GM21423 (cell line): Measurements from ENCODE around the gene CFAP126.
A peak's percentile ranks its signal among the peaks of the same experiment; 100 is the strongest.
"Not testable (repeated sequence)": the region's sequence is repeated elsewhere in the genome, so short reads cannot be mapped to it uniquely, and the experiment has no call there.

Source experiments
- ATAC-seq: cut with Tn5 transposase; IDR thresholded peaks from one replicate; pipeline ENCODE4 v1.9.1; 2021; ENCODE audit warnings: mild to moderate bottlenecking, moderate library complexity; ENCODE audit not compliant: unreplicated experiment

The CFAP126 gene

DNA sequence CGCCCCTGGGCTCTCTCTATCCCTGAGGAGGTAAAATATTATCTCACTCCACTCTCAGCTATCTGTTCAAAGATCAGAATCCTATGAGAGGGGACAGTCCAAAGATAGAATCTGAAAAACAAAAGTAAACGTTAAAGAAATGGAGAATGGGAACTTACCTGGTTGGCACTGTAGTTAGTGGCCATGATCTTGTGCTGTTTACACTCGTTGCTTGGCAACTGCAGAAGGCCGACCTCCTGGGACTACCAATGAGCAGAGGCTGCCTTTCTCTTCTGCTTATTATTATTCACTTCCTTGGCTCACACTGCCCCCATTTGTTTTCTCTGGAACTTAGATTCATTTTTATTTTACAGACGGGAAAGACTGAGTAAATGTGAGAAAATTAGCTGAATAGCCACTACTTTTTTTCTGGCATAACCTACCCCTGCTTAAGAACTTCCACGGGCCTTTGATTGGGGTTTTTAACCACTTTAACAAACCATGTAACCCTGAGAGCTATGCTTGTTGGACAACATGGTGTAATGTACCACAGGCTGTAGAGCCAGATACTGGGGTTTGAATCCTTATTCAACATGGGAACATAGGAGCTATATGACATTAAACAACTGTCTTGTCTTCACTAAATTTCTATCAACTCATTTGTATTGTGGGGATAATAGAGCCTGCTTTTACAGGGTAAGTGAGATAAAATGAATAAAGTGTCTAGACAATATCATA lies at the start of gene CFAP126:
Gene CFAP126 (minus strand): TSS at position 193 of the 717 bp plus-strand sequence. CDS start 8 bp downstream, at position 185.
- peak; percentile 94 for ATAC-seq

DNA sequence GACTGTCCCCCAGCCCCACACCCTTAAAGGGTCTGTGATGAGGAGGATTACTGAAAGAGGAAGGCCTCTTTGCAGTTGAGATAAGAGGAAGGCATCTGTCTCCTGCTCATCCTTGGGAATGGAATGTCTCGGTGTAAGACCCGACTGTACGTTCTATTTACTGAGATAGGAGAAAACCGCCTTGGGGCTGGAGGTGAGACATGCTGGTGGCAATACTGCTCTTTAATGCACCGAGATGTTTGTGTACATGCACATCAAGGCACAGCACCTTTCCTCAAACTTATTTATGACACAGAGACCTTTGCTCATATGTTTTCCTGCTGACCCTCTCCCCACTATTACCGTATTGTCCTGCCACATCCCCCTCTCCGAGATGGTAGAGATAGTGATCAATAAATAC lies 45.4 kb upstream of the CFAP126 start:
- not testable (repeated sequence) for ATAC-seq

GRCh38 chr1:161410636-161410970 lies 42.9 kb upstream of the CFAP126 start:
- ATAC-seq = not testable (repeated sequence)

DNA sequence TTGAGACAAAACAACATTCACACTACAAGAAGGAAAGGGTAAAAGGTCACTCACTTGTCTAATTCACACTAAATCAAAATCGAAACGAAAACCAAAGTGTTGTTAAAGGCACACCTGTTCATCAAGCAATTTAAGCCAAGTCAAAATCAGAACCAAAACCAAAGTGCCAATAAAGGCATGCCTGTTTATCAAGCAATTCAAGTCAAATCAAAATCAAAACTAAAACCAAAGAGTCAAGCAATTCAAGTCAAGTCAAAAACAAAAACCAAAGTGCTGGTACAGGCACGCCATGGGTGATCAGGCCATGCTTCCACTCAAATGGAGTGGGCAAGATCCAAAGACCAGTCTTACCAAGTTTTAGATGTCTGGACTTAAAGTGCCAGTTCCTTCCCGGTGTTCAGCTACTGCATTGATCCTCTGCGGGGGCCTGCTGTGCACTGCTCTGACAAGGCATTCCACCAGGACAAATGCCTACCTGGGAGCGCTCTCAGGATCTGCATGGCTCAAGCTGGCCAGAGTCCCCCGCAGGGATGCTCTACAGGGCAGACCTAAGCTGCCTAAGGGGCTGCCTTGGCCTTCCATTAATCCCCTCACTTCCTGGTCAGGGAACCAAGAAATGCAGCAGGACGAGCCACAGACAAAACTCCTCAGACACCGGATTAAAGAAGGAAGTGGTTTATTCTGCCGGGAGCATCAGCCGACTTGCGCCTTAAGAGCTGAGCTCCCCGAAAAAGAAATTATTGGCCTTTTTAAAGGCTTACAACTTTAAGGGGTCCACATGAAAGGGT lies 42.4 kb upstream of the CFAP126 start:
- not testable (repeated sequence) for ATAC-seq

- no peak for ATAC-seq
Measured at GRCh38 chr1:161408429-161409052, 40.9 kb upstream of the CFAP126 start.

DNA sequence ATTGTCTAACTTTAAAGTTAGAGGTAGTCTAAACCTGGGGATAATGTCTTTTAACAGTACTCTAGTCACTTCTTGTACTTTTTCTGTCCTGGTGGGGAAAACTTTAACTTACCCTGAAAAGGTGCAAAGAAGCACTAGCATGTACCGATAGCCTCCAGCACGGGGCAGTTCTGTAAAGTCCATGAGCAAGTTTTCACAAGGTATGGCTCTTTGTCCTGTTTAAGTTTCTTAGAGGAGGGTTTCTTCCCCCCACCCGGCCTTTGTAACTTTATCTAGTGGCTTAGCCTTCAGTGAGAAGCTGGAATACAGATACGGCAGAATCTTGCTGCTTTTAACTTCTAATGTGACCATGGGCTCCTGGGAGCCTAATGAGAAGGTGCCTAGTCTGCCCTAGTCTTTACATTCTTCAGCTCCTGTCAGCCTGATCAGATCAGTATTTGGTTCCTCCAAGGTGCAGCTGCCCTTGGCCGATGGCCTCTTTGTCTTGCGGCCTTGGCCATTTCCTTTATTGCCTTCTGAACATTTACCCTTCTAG lies 39.8 kb upstream of the CFAP126 start:
- no peak for ATAC-seq

- not testable (repeated sequence) for ATAC-seq
Measured at GRCh38 chr1:161406551-161406950, 38.9 kb upstream of the CFAP126 start.

- no peak for ATAC-seq
Measured at GRCh38 chr1:161404051-161404597, 36.4 kb upstream of the CFAP126 start.

- ATAC-seq = no peak
Measured at GRCh38 chr1:161402446-161402845, 34.8 kb upstream of the CFAP126 start.

DNA sequence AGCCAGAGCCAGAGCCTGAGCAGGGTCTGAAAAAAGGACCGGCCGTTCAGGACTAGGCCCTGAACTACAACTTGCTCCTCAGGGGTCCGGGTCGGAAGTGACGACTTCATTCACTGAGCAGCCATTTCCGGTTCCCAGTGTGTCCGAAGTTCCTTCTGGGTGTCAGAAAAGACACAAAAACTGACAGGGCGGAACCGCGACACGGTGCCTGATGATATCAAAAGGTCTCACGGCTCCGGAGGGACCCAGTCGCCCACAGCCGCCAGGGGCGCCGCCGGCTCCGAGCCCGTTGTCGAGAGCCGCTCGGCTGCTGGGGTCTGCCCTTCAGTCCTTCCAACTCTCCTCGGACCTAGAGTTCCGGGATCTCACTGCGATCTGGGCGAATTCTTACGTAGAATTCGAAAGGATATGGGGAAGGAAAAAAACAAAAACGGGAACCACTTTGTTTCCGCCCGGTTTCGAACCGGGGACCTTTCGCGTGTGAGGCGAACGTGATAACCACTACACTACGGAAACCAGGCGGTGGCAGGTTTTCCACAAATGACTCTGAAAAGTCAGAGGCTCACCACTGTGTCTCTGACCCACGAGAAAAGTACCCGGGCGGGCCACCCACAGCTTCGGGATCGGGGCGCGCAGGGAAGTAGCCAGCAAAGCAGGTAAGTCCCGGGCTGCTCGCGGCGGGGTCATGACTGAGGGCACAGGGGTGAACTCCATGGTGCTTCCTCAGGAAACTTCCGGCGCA lies 31.8 kb upstream of the CFAP126 start:
- peak; percentile 74 for ATAC-seq

- no peak for ATAC-seq
Measured at GRCh38 chr1:161398900-161399256, 31.2 kb upstream of the CFAP126 start.

DNA sequence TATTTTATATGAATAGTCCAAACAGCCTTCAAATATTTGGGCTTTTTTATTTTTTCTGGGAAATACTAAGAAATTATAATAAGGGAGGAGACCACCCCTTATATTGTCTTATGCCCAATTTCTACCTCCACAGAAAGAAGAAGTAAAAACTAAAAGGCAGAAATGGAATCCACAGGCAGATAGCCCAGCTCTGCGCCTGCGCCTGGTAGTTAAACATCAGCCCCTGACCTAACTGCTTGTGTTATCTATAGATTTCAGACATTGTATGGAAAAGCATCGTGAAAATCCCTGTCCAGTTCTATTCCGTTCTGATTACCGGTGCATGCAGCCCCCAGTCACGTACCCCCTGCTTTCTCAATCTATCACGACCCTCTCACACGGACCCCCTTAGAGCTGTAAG lies 29.4 kb upstream of the CFAP126 start:
- ATAC-seq = not testable (repeated sequence)

- no peak for ATAC-seq
Measured at GRCh38 chr1:161393151-161393550, 25.5 kb upstream of the CFAP126 start.

GRCh38 chr1:161391611-161392010 lies 23.9 kb upstream of the CFAP126 start:
- ATAC-seq = no peak

DNA sequence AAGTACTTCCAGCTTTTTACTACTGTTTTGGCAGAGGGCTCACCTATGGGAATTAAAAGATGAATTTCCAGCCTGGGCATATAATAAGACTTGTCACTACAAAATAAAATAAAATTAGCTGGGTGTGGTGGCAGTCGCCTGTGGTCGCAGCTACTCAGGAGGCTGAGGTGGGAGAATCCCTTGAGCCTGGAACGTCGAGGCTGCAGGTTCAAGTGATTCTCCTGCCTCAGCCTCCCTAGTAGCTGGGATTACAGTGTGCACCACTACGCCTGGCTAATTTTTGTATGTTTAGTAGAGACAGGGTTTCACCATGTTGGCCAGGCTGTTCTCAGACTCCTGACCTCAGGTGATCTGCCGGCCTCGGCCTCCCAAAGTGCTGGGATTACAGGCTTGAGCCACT lies 23.5 kb upstream of the CFAP126 start:
- not testable (repeated sequence) for ATAC-seq

DNA sequence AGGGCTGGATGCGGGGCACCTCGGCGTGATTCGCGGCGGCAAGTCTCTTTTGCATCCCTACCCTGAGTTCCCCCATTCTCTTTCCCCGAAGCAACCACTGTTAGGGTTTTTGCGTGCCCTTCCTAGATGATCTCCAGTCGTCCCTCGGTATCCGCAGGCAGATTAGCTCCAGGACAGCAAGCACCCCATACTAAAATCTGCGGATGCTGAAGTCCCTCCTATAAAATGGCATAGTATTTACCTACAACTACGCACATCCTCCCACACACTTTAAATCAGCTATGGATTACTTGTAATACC lies 22.8 kb upstream of the CFAP126 start:
- peak; percentile 4 for ATAC-seq

- peak; percentile 77 for ATAC-seq
Measured at GRCh38 chr1:161389691-161390558, 22.2 kb upstream of the CFAP126 start.

- not testable (repeated sequence) for ATAC-seq
Measured at GRCh38 chr1:161389158-161389557, 21.5 kb upstream of the CFAP126 start.

DNA sequence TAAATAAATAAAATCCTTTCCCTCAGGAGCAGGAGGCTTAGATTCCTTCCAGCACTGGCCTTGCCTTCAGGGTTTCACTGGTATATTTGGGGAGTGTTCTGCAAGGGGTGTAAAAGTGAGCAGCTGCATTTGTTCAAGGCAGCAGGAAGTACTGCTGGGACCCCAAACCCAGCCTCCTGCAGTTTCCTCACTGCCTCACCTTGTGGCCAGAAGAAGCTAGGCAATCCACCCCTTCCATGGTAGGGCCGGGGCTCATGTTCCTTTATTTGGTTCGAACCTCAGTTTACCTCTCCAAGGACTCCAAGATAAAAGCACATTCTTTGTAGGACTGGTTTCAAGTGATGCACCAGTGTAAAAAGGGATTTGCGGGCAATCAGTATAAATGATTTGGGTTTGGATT lies 21.0 kb upstream of the CFAP126 start:
- no peak for ATAC-seq
